Bone marrow (tissue), 2 donors: ENCODE results near the gene ATP6V0C.

Experiments
- DNase-seq, 2 donors: peaks; one replicate each; lab custom pipeline; 2025; lab: John Stamatoyannopoulos, UW

The ATP6V0C gene

GRCh38 chr16:2511128-2511800 lies 2.5 kb upstream of the ATP6V0C start:
- DNase-seq = no peak

DNA sequence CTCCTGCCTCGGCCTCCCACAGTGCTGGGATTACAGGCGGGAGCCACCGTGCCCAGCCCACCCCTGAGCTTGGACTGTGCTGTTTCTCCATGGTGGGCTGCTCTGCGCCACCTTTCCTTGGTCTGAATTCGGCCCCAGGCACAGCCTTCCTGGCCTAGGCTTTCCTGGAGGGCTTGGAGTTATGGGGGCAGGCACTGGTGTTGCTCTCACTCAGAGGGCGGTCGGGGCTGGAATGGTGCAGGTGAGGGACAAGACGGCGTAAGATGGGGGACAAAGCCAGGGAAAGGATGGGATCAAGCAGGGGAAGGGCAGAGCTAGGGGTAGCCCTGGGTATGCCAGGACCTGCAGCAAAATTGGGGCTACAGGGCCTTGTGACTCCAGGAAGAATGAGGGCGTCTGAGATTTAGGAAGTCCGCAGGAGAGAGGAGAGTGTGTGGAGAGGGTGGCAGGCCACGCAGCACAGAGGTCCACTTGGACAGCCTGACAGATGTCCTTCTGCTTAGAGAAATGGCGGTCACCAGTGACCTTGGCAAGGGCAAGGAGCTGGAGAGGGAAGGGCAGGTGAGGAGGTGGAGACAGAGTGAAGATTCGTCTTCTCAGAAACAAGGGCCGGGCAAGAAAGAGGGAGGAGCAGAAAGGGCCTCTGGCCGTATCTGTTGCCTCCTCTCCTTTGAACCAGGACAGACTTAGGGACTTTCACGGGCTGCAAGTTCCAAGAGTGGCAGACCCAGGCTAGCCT lies 1.6 kb upstream of the ATP6V0C start:
- no peak for DNase-seq

- no peak for DNase-seq
These were observed 882 bp upstream of the ATP6V0C start for GRCh38 chr16:2512735-2513404.

GRCh38 chr16:2514333-2515179 lies 804 bp downstream of the ATP6V0C start:
- no peak for DNase-seq

- DNase-seq = no peak
These were observed 1.6 kb downstream of the ATP6V0C start for GRCh38 chr16:2515180-2515851.

DNA sequence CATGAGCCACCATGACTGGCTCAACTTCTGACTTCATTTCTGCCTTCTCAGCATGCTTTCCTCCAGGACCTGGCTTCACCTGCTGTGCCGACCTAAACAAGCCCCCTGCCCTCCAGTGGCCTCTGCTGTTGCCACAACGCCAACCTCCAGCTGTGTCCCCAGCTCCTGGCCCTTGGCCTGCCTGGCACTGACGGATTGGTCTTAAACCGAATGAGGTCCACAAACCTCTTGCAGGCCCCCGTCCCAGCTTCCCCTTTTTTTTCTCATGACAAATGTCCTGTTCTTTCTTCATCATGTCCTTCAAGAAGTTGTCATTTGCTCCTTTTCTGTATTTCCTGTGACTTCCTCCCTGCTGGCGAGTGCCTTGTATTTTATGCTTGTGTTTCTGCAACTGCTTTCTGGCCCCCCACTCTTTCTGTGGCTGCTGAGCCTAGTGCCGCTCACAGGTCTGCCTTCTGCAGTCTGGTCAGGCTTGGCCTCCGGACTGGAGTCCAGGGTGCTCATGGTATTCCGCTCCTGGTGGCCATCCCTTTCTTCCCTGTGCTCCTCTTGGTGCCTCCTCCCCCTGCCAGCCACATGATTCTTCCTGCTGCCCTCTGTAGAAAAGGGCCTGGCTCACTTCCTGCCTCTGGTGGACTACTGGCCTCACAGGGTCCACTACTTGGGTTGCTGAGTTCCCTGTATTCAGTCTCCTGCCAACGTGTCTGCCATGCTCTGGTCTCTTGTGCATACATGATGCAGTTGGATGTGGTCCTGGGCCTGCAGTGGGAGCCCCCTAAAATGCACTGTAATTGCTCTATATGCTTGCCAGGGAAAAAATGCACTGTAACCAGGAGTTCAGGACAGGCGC lies 2.9 kb downstream of the ATP6V0C start:
- peak; percentile 49 to 67 for DNase-seq

- DNase-seq = no peak
These were observed 4.3 kb downstream of the ATP6V0C start for GRCh38 chr16:2517954-2518605.

DNA sequence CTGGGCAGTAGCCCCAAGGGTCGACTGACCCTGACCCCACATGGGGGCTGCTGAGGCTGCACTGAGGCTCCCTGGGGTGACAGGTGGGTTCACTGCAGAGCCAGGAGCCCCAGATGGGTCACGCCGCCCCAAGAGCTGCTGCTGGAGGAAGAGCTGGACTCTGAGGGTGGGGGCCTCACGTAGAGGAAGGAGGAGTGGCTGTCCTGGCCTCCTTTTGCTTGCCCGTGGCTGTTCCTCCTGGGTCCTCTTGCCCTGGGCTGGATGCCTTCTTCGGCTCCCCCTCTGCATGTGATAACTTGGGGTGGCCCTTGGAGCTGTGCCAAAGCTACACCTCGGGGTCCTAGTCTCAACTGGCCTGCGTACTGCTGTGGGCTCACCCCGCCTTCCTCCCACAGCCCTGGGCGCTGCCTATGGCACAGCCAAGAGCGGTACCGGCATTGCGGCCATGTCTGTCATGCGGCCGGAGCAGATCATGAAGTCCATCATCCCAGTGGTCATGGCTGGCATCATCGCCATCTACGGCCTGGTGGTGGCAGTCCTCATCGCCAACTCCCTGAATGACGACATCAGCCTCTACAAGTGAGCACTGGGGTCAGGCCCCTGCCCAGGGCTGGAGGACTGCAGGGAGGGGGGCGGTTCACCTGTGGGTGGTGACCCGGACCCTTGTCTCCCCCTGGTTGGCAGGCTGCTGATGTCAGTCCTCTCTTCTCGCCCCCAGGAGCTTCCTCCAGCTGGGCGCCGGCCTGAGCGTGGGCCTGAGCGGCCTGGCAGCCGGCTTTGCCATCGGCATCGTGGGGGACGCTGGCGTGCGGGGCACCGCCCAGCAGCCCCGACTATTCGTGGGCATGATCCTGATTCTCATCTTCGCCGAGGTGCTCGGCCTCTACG lies 5.3 kb downstream of the ATP6V0C start:
- DNase-seq = no peak

GRCh38 chr16:2519711-2520080 lies 5.9 kb downstream of the ATP6V0C start:
- no peak for DNase-seq

DNA sequence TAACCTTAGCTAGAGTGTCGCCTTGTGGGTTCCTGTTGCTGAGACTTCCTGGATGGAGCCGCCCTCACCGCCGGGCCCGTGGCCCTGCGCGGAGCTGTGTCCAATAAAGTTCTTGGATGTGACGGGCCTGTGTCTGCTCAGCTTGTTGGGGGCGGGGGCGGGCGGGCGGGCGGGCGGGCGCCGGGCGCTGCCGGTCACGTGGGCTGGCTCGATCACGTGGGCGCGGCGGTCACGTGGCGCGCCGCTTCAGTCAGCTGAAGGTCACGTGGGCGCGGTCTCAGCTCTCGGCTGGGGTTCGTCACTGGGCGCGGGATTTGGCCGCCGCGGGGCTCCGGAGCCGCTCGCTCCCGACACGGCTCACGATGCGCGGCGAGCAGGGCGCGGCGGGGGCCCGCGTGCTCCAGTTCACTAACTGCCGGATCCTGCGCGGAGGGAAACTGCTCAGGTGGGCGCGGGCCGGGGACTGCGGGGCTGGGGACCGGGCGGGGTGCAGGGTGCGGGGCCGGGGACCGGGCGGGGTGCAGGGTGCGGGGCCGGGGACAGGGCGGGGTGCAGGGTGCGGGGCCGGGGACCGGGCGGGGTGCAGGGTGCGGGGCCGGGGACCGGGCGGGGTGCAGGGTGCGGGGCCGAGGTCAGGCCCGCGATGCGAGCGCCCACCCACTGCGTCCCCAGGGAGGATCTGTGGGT lies 6.5 kb downstream of the ATP6V0C start, which contains the start of gene AMDHD2:
Gene AMDHD2 (plus strand): TSS at position 275 of the 687 bp plus-strand sequence. CDS start 88 bp downstream, at position 363.
- peak; percentile 64 to 82 for DNase-seq

DNA sequence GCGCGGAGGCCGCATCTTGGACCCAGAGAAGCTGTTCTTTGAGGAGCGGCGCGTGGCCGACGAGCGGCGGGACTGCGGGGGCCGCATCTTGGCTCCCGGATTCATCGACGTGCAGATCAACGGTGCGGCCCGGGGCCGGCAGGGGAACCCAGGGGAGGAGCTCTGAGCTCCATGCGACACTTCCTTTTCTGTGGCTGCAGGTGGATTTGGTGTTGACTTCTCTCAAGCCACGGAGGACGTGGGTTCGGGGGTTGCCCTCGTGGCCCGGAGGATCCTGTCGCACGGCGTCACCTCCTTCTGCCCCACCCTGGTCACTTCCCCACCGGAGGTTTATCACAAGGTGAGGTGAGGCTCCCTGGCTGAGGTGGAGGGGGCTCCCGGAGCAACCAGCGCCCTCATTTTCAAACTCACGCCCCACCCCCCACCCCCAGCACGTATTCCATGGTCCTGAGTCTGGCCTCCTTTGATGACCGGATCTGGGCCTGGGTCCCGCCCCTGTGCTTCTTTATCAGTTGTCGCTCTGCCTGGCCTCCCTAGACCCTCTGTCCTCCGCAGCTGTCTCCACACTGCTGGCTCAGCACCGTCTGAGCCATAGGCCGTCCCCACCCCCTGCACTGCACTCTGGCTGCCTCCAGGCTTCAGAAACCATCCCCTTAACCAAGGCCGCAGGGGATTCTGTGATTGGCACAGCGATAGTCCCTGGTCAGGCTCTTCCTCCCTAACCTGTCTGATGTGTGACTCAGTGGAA lies 7.2 kb downstream of the ATP6V0C start:
- DNase-seq = no peak

- no peak for DNase-seq
These were observed 10.1 kb downstream of the ATP6V0C start for GRCh38 chr16:2523801-2524231.

DNA sequence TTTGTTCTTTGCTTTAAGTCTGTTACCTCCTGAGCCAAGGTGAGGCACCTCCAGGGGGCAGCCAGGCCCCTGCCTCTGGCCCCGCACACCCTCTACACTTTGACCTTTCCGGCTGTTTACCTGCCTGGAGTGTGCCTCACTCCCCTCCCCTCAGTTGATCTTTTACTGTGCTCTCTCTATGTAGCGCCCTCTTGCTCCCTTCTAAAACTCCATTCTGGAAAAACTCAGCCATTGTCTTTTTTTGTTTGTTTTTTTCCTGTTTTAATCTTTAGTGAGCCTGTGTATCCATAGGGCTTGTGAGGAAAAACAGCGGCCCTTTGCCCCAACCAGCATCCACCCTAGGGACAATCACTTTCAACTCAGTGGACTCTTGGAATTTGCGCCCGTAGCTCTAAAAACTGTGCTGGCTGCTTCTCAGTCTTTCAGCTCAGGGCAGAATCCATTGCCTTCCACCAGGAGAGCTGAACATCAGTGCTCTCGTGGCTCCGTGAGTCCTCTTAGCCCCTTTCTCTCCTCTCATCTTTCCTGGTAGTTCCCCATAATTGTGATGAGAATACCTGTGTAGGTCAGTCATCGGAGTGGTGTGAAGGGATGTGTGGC lies 10.7 kb downstream of the ATP6V0C start:
- DNase-seq = no peak

- no peak for DNase-seq
These were observed 12.4 kb downstream of the ATP6V0C start for GRCh38 chr16:2526135-2526534.

DNA sequence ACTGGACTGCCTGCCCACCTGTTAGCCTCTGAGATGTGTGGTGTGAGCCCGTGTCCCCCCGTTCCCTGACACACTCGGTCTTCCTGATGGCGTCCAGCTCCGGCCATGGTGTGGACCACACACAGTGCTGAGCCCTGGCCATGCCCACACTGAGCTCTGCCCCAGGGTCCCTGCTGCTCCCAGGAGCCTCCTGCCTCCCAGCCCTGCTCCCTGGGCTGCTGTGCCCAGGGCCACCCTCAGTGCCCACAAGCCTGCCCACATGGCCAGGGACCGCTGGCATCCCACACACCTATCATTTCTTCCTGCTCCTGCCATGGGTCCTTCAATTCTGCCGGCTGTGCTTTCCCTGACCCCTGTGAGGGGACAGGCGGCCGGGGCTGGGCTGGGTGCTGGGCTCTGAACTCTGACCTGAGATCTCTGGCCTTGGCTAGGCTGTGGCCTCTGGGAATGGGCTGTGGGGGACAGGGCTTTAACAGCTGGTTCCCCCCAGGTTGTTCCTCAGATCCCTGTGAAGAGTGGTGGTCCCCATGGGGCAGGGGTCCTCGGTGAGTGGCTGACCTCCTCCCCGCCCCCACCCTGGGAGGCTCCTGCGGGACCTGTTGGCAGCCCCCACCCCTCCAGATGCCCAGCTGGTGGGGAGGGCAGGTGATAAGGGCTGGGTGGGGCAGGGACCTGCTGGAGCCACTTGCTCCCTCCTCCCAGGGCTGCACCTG lies 13.5 kb downstream of the ATP6V0C start:
- DNase-seq = no peak

DNA sequence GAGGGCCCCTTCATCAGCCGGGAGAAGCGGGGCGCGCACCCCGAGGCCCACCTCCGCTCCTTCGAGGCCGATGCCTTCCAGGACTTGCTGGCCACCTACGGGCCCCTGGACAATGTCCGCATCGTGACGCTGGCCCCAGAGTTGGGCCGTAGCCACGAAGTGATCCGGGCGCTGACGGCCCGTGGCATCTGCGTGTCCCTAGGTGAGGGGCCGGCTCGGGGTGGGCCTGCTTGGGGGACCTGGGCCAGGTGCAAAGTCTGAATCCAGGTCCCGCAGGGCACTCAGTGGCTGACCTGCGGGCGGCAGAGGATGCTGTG lies 14.0 kb downstream of the ATP6V0C start:
- no peak for DNase-seq
